Osteocyte (in vitro differentiated cells): Measurements from ENCODE around the gene ADAMTS6. TPM values are rescaled to one million over a fixed set of nuclear protein-coding genes. Genes with fewer than 3 reads are reported as not detected.

Experiments used
- DNase-seq: peaks from one replicate; pipeline ENCODE4 v3.0.0; 2021; ENCODE audit warnings: mixed read lengths; ENCODE audit not compliant: unreplicated experiment; ENCODE audit errors: extremely low spot score
- H3K27ac Mint-ChIP-seq: one replicate; pipeline ENCODE4 v1.8.0; 2021; ENCODE audit warnings: mild to moderate bottlenecking, mixed read lengths; ENCODE audit not compliant: unreplicated experiment
- H3K27me3 Mint-ChIP-seq: one replicate; pipeline ENCODE4 v1.8.0; 2021; ENCODE audit warnings: mixed read lengths; ENCODE audit not compliant: unreplicated experiment
- H3K36me3 Mint-ChIP-seq: one replicate; pipeline ENCODE4 v1.8.0; 2021; ENCODE audit warnings: mixed read lengths; ENCODE audit not compliant: unreplicated experiment
- H3K4me1 Mint-ChIP-seq: one replicate; pipeline ENCODE4 v1.8.0; 2021; ENCODE audit warnings: mixed read lengths; ENCODE audit not compliant: unreplicated experiment
- H3K4me3 Mint-ChIP-seq: one replicate; pipeline ENCODE4 v1.8.0; 2021; ENCODE audit warnings: mild to moderate bottlenecking, moderate library complexity, mixed read lengths; ENCODE audit not compliant: unreplicated experiment
- H3K9me3 Mint-ChIP-seq: one replicate; pipeline ENCODE4 v1.8.0; 2021; ENCODE audit warnings: mixed read lengths; ENCODE audit not compliant: unreplicated experiment
- total RNA-seq: library from RNA; stranded (reverse); gene quantifications from 2 replicates; pipeline ENCODE4 v1.2.1, GENCODE V29; 2021
- TF ChIP-seq, protein P1 (sequence below): fragments of 200-600 bp; sonication (generic); IDR thresholded peaks from 2 replicates; pipeline ENCODE4 v1.5.0; 2021; ENCODE audit warnings: antibody characterized with exemption, mild to moderate bottlenecking, moderate library complexity

The ADAMTS6 gene
- total RNA-seq, 1 donor from 2014 or later: 4.7 TPM

DNA sequence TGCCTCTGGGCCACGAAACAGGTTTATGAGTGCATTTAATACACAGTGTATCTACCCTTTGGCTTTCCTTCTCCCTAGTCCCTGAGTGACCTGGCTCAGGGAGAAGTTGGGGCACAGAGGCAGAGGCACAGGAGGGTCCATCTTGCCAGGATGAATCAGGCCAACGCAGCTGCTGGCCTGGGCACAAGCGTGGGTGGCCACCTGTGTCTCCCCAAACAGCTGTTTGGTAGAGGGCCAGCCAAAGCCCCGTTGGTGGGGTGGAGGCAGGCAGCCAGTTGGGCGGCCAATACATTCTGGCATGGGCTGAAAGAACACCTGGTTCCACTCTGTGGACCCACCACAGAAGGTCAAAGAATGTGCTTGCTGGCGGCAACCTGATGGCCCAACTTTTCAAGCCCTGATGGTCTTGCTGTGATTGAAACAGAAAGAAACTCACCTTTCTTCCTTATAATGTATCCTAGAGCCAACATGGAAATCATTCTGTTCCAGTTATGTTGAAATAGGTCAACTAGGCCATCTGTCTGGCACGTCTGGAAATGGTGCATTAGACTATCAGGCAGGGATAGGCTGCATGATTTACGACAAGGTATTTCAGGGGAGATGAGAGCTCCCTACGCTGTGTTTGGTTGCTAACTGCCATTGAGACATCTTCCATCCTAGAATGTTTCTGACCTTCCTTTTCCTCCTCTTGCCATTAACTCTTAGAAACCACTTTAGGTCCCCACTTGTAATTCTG lies 337.4 kb downstream of the ADAMTS6 start:
- H3K36me3 Mint-ChIP-seq: no peaks in the 10 kb centered on the region
- no peaks in the 10 kb centered on the region for H3K27me3 Mint-ChIP-seq
- H3K4me1 Mint-ChIP-seq: peaks cover 22% of the 10 kb centered on the region
- H3K4me3 Mint-ChIP-seq: no peak overlapping the region
- TF ChIP-seq, protein P1, sequence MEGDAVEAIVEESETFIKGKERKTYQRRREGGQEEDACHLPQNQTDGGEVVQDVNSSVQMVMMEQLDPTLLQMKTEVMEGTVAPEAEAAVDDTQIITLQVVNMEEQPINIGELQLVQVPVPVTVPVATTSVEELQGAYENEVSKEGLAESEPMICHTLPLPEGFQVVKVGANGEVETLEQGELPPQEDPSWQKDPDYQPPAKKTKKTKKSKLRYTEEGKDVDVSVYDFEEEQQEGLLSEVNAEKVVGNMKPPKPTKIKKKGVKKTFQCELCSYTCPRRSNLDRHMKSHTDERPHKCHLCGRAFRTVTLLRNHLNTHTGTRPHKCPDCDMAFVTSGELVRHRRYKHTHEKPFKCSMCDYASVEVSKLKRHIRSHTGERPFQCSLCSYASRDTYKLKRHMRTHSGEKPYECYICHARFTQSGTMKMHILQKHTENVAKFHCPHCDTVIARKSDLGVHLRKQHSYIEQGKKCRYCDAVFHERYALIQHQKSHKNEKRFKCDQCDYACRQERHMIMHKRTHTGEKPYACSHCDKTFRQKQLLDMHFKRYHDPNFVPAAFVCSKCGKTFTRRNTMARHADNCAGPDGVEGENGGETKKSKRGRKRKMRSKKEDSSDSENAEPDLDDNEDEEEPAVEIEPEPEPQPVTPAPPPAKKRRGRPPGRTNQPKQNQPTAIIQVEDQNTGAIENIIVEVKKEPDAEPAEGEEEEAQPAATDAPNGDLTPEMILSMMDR: no peak
- DNase-seq: no peak
- H3K27ac Mint-ChIP-seq: no peak overlapping the region
- no peaks in the 10 kb centered on the region for H3K9me3 Mint-ChIP-seq

- H3K4me3 Mint-ChIP-seq: no peak overlapping the region
- TF ChIP-seq, protein P1: no peak
- H3K27me3 Mint-ChIP-seq: no peaks in the 10 kb centered on the region
- peaks cover 28% of the 10 kb centered on the region for H3K4me1 Mint-ChIP-seq
- no peak for DNase-seq
- no peaks in the 10 kb centered on the region for H3K9me3 Mint-ChIP-seq
- H3K36me3 Mint-ChIP-seq: no peaks in the 10 kb centered on the region
- H3K27ac Mint-ChIP-seq: peak overlapping the region; percentile 41
These were observed 339.2 kb downstream of the ADAMTS6 start for GRCh38 chr5:65142511-65143011.

DNA sequence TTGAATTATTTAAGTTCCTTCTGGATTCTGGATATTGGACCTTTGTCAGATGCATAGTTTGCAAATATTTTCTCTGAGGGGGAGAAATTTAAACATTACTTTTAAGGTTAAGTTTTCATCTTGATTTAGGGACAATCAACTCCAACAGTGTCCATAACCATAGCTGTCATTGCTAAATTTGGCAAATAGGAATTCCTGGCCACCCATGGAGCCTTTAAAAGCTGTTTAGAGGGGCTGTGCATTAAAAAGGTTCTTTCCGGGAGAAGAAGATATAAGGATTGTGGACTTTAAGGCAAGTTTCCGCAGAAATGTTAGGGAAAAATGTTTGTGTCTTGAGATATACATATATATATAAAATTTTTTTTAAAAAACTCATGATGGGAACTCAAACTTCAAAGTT lies 339.7 kb downstream of the ADAMTS6 start:
- no peaks in the 10 kb centered on the region for H3K36me3 Mint-ChIP-seq
- H3K4me1 Mint-ChIP-seq: peaks cover 32% of the 10 kb centered on the region
- no peak for DNase-seq
- TF ChIP-seq, protein P1: no peak
- H3K27ac Mint-ChIP-seq: peak overlapping the region; percentile 2
- no peaks in the 10 kb centered on the region for H3K9me3 Mint-ChIP-seq
- no peak overlapping the region for H3K4me3 Mint-ChIP-seq
- H3K27me3 Mint-ChIP-seq: no peaks in the 10 kb centered on the region

- Mint-ChIP-seq H3K9me3 (no peaks in the 10 kb centered on the region), H3K4me1 (peaks cover 32% of the 10 kb centered on the region), H3K4me3 (no peak overlapping the region), H3K36me3 (no peaks in the 10 kb centered on the region), H3K27ac (no peak overlapping the region), H3K27me3 (no peaks in the 10 kb centered on the region)
- TF ChIP-seq, protein P1: no peak
- DNase-seq: no peak
These were observed 340.2 kb downstream of the ADAMTS6 start for GRCh38 chr5:65141493-65141892.

DNA sequence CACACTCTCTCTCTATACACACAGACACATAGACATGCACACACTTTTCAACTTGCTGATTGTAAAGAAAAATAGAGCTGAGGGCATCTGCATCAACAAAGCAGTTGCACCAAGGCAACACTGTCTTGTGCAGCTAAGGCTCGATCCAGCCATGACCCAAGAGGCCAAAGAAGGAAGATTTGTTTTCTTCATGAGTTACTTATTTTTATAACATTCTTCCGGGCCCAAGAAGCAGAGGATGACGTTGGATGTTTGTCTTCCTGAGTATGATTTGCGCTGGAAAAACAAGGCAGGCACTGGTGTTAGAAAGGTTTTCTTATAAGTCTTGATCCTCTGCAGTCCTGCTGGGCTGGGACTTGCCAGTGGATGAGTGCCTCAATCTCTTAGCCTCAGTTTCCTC lies 344.1 kb downstream of the ADAMTS6 start:
- no peaks in the 10 kb centered on the region for H3K9me3 Mint-ChIP-seq
- DNase-seq: no peak

More for the DNA sequence above, 344.1 kb downstream of the ADAMTS6 start:
- Mint-ChIP-seq H3K36me3 (no peaks in the 10 kb centered on the region), H3K4me1 (peaks cover 23% of the 10 kb centered on the region), H3K4me3 (no peak overlapping the region), H3K27me3 (no peaks in the 10 kb centered on the region), H3K27ac (no peak overlapping the region)
- TF ChIP-seq, protein P1: no peak
